GM21390 (cell line): Measurements from ENCODE around the gene AMER3.

Source experiments
- ATAC-seq: cut with Tn5 transposase; IDR thresholded peaks from one replicate; pipeline ENCODE4 v1.9.1; 2021; ENCODE audit not compliant: unreplicated experiment

AMER3 gene

DNA sequence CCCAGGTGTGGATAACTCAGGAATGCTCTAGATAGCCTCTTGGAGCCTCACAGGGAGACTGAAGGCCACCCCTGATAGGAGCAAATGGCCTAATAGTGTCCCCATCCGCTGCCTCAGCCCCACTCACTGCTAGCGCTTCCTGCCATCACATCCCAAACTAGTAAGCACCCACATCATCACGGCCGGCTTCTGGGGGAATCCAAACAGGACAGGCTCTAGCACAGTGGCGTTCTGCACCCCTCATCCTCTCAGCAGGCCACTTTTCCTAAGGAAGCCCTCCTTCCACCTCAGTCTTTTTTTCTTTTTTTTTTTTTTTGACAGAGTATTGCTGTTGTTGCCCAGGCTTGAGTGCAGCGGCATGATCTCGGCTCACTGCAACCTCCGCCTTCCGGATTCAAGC is 6.3 kb upstream of the AMER3 start:
- ATAC-seq = no peak

DNA sequence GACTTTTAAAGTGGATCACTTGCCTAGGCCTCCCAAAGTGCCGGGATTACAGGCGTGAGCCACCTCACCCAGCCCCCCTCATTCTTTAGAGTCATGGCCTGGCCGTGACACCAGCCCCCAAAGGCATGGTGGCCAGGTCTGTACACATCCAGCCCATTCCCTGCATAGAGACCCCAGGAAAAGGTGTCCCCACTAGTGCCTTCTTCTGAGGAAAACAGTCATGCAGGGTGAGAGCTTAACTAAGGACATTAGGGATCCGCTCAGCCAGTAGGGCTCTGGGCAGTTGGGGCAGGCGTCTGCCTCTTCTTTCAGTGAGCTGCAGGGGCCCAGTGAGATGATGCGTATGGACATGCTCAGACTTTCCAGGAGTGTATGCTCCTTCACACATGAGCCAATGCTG is 5.7 kb upstream of the AMER3 start:
- no peak for ATAC-seq

DNA sequence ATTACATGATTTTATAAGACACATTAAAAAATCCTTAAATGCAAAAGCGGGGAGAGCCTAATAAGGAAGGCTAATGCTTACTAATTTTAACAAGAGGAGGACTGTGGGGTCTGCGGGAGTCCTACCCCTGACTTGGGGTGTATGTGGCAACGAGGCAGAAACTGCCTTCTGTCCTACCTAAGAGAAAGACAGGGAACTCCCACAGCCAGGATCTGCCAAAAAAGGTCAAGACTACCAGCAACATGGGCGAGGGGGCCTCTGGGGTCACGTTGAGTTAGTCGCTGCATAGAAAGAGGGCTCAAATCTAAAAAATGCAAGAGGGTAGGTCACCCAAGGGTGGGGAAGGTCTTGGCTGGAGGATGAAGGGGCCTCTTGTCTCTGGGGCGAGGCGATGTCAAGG is 529 bp upstream of the AMER3 start:
- ATAC-seq = no peak

DNA sequence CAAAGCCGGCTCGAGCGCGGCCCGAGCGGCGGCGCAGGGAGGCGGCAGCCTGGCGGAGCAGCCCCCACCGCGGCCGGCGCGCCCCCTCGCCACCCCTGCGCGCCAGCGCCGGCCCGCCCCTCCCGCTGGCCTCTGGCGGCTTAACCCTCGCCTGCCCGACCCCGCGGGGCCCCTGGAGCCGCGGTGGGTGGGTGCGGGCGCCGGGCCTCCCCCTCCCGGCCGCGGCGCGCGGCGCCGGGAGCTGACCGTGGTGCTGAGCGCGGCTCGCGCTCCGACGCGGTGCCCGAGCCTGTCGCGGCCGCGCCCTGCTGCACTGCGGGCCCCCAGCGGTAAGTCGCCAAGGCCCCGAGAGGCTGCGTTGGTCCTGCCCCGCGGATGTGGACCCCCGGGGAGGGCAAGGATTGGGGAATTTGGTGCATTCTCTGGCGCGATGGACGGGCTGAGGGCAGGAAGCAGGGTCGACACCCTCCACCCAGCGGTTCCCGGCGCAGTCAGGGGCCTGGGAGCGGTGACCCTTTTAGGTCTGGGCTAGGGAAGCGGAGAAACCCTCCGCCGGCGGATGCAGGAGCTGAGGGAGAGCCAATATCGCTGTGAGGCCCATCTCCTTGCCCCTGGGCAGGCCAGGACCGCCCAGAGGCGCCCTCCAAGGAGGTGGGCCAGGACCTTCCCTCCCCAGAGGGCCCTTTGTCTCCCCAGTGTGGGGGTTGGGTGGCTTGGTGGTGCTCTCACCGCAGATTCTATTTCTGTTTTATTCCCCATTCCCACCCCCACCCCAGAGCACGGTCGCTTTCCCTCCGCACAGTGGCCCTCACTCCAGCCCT is 923 bp downstream of the AMER3 start:
- ATAC-seq = no peak

DNA sequence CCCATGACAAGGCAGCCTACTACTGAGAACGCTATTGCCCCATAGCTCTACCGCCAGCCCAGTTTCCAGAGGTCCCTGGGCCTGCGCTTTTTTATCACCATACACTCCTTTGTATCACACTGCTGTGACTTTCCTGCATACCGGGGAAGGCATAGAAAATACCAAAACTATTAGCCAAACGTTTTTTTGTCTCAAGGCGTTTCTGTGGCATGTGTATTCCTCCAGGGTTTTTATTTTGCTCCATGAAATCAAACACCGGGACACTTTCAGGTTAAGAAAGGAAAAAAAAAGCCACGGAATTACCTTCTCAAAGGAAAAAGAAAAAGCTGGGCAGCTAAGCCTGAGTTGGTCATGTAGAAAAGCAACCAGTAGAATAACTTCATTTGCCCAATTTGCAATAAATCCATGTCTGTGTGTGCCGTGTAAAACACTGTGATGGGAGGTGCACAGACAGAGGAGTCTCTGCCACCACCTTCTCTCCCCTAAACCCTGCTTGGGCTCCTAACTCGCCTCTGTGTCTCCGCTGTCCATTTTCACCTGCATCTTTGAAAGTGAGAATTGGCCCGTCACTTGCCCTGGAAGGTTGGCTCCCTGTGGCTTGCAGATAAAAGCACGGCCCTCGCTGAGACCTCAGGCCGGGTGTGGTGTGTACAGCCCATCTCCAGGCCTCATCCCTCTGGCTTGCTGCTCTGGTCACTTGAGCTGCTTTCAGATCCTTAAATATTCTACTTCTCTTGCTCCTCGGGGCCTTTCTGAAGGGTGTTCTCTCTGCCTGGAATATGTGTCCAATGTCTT is 1.7 kb downstream of the AMER3 start:
- ATAC-seq = no peak

DNA sequence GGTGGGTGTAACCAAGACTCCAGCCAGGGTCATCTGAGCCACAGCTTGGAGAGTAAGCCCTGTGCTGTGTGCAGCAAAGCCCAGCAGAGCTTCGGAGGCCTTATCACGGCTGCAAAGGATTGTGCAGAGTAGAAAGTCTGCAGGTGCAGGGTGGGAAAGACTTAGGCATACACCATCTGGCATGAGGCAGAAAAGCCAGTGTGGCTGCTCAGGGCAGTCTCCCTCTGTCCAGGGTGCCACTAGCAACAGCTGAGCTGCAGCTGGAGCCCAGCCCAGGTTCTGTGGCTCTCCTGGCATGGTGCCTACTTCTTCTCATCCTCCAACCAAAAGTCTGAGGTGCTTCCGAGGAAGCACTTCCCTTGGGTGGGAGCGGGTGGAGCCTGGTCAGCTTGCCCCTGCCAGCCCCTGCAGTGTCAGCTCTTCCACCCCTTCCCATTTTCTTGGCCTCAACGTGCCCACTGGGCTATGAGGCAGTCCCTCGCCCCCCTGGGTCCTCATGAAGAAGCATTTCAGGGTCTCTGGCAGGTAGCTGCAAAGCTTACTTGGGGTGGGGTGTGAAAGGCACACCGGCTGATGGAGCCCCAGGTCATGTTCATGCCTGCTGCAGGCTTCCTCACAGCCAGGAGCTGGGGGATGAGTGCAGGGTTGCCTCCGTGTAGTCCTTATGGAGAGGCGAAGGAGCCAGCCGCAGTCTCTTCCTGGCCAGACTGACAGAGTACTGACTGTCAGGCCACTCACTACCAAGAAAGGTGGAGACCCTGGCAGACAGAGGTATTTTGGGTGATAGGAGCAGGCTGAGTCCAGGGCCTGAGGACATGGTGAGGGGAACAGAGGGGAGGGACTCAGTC is 4.8 kb downstream of the AMER3 start:
- ATAC-seq = no peak

DNA sequence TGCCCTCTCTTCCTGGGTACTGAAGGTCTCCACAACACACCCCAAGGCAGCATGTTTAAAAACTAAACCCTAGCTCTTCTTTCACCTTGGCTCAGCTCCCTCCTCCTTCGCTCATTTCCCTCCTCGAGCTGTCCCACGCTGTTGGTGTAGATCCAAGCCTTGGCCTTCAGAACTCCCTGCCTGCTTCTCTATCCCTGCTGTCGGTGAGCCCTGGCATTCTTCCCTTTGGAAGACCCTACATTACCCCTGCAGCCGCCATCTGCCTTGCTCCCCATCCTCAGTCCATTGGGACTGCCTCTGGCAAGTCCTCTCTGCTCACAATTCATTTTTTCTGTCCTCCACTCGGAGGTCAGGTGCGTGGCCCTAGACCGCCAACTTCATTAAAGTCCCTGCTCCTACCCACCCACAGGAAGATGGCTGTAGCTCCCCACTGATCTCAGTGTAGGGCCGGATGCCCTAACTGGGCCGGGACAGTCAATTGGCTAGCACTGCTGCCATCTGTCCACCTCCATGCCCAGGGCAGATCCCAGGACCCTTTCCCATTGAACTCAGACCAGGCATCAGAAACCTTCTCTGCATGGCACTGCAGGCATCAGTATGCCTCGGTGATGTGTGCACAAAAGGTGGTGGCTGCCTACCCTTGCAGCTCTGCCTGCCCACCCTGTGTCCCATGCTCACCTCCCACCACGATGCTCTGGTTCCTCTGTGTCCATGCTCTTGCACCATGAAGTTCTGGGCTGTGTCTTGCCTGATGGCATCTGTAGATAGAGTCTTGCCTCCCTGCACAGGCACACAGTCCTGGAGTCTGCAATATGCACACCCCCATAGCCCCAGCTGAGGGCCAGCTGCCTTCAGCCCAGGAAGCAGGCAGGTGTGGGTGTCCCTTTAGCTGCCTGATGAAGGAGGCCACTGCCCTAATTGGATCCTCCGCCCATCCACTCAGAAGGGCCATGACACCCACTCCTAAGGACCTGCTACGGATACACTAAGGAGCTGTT is 5.7 kb downstream of the AMER3 start:
- no peak for ATAC-seq

DNA sequence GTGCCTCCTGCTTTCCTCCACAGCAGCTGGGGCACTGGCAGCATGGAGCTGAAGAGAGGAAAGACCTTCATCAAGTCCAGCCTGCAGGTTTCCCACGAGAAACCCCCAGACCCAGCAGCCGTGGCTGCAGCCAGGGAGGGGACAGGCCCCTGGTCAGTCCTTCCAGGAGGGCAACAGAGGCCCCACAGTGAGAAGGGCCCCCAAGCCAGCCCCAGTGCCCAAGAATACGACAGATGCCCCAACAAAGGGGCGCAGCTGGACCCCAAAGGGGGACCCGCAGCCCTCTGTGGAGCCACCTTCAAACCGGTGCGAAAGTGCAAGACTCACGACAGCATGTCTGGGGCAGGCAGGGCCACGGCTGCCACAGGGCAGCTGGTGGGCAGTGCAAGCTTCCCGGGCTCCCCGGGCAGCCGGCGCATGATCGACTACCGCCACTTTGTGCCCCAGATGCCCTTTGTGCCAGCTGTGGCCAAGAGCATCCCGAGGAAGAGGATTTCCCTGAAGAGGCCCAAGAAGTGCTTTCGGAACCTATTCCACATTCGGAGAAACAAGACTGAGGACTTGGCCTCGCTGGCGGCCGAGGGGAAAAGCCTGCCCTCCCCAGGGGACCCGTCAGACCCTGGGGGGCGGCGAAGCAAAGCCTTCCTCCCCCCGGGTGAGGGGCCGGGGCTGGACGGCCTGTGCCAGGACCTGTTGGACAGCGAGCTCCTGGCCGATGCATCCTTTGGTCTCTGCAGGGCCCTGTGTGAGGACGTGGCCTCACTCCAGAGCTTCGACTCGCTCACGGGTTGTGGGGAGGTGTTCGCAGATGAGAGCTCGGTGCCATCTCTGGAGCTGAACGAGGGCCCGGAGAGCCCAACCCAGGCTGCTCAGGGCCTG is 6.9 kb downstream of the AMER3 start:
- ATAC-seq = no peak

DNA sequence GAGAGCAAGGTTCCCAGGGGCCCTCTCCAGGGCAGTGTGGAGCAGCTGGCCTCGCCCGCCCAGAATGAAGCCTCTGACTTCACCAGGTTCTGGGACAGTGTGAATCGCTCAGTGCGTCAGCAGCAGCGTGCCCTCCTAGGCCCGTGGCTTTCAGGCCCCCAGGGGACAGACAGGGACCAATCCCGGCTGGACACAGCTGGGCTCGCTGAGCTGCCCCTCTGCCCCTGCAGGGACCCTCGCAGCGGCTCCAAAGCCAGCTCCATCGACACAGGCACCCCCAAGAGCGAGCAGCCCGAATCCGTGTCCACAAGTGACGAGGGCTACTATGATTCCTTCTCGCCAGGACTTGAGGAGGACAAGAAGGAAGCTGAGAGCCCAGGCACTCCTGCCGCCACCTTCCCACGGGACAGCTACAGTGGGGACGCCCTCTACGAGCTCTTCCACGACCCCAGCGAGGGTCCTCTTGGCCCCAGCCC is 7.6 kb downstream of the AMER3 start:
- no peak for ATAC-seq

DNA sequence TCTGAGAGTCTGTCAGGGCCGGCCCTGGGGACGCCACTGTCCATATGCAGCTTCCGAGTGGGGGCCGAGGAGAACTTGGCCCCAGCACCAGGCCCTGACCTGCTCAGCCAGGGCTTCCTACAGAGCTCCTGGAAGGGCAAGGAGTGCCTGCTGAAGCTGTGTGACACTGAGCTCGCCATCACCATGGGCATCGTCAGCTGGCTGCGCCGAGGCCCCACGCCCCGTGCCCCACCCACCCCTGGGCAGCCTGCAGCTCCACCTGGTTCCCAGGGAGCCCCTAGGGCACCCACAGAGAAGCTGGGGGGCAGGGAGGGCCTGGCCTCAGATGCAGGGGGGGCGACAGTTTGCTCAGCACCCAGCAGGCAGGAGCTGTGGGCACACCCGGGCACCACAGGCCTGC is 8.1 kb downstream of the AMER3 start:
- no peak for ATAC-seq

DNA sequence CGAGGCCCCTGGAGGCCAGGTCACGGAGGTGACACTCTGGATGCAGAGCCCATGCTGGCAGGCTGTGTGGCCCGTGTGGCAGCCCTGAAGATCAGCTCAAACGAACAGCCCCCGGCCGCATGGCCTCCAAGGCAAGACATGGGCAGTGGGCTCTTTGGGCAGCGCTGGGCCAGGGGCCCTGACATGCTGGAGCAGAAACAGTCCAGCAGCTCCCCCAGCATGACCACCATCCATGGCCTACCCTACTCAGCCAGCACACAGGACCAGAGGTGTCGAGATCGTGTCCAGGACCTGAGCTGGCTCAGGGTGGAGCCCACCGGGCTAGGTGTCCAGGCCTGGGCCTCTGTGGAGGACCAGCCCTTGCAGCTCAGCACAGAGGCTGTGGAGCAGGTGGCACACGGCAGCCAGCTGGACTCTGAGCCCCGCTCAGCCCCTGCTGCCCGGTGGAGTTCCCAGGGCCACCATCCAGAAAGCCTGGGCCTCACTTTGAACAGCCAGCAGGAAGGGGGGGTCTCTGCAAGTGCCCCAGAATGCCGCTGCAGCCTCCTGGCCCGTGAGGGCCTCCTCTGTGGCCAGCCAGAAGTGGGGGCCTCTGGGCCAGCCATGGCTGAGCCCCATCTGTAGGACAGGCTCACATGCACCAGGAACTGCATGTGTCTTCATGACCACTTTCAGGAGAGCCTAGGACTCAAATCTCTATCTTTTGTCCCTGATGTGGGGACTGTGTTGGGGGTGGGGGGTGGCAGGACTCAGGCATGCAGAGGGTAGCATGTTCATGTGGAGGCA is 8.9 kb downstream of the AMER3 start:
- ATAC-seq = no peak

DNA sequence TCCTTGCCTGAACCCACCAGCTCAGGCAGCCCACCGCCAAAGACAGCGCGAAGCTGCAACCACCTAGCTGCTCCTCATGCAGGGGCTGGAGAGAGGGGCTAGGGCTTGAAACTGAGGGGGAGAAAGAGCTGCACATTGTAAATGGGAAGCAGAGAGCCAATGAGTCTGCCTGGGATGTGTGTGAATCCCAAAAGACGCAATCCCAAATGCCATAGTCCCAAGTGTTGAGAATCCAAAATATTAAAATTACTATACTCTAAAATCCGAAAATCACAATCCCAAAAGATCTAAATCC is 9.4 kb downstream of the AMER3 start:
- no peak for ATAC-seq

DNA sequence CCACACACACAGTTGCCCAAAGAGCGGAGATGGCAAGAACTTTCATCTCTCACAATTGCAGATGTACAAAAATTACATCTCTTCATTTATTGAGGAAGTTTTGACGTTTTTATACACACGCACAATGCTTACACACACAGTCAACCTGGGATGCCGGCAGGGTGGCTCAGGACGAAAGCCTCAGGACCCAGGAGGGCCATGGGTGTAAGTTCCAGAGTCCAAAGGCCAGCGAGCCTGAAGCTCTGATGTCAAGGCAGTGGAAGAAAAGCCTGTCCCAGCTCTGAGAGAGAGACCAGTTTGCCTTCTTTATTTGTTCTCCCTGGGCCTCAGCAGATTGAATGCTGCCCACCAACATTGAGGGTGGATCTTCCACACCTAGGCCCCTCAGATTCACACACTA is 10.1 kb downstream of the AMER3 start:
- ATAC-seq = no peak

DNA sequence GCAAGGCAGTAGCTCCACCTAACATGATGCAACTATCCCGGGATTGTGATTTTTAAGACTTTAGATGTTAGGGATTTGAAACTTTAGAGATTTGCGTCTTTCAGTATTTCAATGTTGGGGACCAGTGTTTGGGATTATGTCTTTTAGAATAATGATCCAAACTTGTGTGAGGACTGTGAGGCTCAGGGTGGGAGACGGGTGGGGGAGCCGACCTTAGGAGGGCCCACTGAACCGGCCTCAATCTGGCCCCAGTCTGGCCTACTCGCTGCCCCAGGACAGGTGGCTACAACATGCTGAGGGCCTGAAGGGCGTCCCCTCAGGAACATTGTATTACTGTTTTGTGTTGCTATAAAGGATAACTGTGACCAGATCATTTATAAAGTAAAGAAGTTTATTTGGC is 10.7 kb downstream of the AMER3 start:
- no peak for ATAC-seq

DNA sequence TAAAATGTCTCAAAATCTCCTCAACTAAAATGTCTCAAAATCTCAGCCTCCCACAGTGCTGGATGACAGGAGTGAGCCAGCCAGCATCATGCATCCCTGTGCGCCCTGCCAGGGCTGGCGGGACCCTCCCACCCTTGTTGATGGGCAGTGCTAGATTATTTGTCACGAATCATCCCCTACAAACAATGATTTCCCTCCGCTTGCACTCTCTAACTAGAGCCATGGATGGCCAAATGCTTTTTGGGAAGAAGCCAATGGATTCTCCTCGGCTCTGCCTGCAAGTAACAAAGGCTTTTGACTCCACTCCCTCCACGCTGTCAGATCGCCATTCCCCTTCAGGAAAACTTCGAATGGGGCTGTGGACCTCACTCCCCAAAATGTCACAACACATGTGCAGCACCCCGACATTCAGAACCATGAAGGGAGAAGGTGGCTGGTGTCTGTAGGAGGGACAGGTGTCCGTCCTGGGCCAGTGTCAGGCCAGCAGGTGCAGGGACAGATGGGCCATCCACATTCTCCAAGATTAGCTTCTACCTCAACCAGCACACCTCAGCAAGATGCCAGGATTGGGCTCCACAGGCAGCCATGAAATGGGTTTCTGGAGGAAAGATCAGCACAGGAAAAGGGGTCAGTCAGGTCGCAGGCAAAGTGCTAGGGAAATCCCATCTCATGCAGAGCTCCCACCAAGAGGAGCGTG is 11.5 kb downstream of the AMER3 start:
- ATAC-seq = no peak

DNA sequence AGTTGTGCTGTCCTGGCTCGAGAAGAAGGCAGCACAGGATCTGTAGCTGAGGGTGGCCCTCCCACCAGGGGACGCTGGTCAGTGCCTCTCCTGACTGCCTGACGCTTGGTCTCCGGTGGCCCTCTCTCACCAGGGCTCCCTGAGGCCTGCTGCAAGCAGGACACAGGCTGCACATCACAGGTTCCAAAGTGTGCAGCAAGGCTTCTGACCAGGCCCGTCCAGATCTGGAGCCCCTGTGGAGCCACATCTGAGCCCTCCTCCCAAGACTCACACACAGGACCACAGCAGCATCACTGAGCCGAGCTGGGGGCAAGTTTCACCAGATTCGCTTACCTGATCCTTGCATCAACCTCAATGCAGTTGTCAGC is 12.1 kb downstream of the AMER3 start:
- no peak for ATAC-seq

DNA sequence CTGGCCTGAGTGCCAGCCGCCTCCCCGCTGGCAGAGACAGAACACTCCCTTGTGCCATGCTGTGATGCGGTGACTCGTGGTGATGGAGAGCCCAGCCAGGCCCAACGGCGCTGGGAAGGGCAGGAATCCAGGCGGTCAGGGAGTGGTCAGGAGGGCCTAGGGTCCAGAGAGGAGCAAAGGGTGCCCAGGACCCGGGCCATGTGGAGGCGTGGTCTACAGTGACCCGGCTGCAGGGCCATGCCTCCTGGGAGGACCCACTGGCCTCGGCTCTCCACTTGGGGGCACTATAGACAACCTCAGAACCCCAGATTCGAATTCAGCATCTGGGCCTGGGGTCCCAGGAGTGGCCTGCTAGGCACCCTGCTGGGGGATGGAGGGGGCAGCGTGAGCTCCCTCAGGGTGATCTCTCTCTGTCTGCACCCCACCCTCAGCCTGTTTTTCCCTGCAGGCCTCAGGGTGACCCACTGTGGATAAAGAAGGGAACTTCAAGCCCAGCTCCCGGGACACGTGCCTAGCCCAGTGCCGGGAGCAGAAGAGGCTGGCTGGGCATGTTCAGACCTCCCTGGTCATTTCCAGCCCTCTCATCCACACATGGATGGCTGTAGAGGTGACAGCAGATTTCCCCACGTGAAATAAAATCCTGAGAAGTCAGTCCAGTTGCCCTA is 13.0 kb downstream of the AMER3 start:
- no peak for ATAC-seq
